ENCODE measurements around the gene ALDH1B1. TPM values are rescaled to one million over a fixed set of nuclear protein-coding genes. Genes with fewer than 3 reads are reported as not detected.

ALDH1B1 gene
- polyA plus RNA-seq, 3 donors from 2014 or later: 8.8 to 14.2 (median 10.9) TPM

GRCh38 chr9:38422555-38423260, 30.2 kb downstream of the ALDH1B1 start:
- DNase-seq: no peak
- Mint-ChIP-seq H3K4me3 (no peak overlapping the region), H3K36me3 (no peaks in the 10 kb centered on the region), H3K4me1 (peaks cover 0 to 3% of the 10 kb centered on the region in 2 donors), H3K9me3 (no peaks in the 10 kb centered on the region), H3K27ac (no peak overlapping the region), H3K27me3 (ENCODE audit: low read depth in 3 of 3) (peaks cover 8 to 24% (median 12%) of the 10 kb centered on the region in 3 donors)

DNA sequence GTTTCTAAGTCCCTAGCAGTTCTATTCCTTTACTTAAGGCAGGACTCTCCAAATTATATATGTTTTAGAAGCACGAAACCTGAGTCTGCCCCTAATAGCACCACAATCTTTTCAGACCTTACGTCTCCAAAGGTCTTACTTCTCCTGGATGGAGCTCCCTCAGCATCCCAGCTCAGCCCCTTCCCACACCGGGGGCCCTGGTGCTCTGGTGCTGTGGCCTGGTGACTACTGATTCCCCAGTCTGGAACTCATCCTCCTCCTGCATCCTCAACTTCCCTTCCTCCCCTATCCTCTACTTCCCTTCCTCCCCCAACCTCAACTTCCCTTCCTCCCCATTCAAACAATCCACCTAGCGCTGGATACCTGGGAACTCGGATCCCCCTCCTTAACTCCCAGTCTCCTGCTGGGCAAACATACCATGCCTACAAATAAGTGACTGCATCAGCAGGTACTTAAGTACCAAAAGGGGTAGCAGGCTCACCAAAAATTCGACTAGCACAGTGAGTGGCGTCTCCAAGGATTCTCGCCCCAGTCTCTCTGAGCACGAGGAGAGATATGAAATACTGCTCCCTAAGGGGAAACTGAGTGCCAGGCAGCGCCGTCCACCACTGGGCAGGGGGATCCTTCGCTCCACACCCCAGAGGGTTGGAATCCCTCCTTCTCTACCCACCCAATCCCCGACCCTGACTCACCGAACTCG, 30.9 kb downstream of the ALDH1B1 start:
- peaks cover 6 to 28% (median 15%) of the 10 kb centered on the region in 3 donors for H3K27me3 Mint-ChIP-seq (ENCODE audit: low read depth in 3 of 3)
- no peak overlapping the region for H3K27ac Mint-ChIP-seq
- no peaks in the 10 kb centered on the region for H3K36me3 Mint-ChIP-seq
- H3K4me3 Mint-ChIP-seq: peak overlapping the region in 1 of 5 donors; percentile 42
- H3K9me3 Mint-ChIP-seq: no peaks in the 10 kb centered on the region
- peaks cover 0 to 3% of the 10 kb centered on the region in 2 donors for H3K4me1 Mint-ChIP-seq
- no peak for DNase-seq

GRCh38 chr9:38423973-38424843, 31.7 kb downstream of the ALDH1B1 start, which contains the start of gene IGFBPL1:
IGFBPL1 (minus strand) TSS chr9:38424454; CDS start chr9:38424424, 30 bp downstream.
- Mint-ChIP-seq H3K27me3 (ENCODE audit: low read depth in 3 of 3) (peaks cover 4 to 28% (median 15%) of the 10 kb centered on the region in 3 donors), H3K4me3 (peak within 1 kb of the TSS in 4 of 5 donors; percentile 12 to 50 (median 42)), H3K36me3 (no peaks in the 10 kb centered on the region), H3K9me3 (no peaks in the 10 kb centered on the region), H3K4me1 (peaks cover 0 to 3% of the 10 kb centered on the region in 2 donors), H3K27ac (no peak within 1 kb of the TSS)
- DNase-seq: no peak

GRCh38 chr9:38424918-38425317, 32.4 kb downstream of the ALDH1B1 start:
- peaks cover 4 to 28% (median 15%) of the 10 kb centered on the region in 3 donors for H3K27me3 Mint-ChIP-seq (ENCODE audit: low read depth in 3 of 3)

GRCh38 chr9:38428062-38428461, 35.6 kb downstream of the ALDH1B1 start:
- H3K27ac Mint-ChIP-seq: no peak overlapping the region
- no peak overlapping the region for H3K4me3 Mint-ChIP-seq

More at GRCh38 chr9:38424918-38425317, 32.4 kb downstream of the ALDH1B1 start:
- peaks cover 0 to 3% of the 10 kb centered on the region in 2 donors for H3K4me1 Mint-ChIP-seq
- H3K9me3 Mint-ChIP-seq: no peaks in the 10 kb centered on the region
- no peak for DNase-seq
- H3K36me3 Mint-ChIP-seq: no peaks in the 10 kb centered on the region
- no peak overlapping the region for H3K27ac Mint-ChIP-seq
- peak overlapping the region in 3 of 5 donors; percentile 12 to 50 (median 43) for H3K4me3 Mint-ChIP-seq

DNA sequence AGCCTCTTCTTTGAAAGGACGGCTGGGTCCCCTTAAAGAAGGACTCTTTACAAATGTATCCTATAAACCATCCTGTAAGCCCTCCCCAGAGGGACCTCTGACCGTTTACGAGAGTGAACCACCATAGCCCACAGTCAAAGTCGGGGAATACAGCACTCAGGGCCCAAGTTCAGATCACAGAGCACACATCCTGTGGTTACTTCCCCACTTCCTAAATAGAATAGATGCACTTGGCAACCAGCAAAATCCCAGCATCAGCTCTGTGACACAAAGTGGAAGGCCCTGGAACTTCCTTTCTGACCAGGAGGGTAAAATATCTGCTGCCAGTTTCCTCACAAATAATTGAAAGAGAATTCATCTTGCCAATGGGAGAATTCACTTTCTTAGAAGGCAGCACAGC, 38.6 kb downstream of the ALDH1B1 start:
- H3K36me3 Mint-ChIP-seq: no peaks in the 10 kb centered on the region
- no peak for DNase-seq
- H3K9me3 Mint-ChIP-seq: no peaks in the 10 kb centered on the region
- H3K27me3 Mint-ChIP-seq (ENCODE audit: low read depth in 3 of 3): peaks cover 2 to 11% (median 9%) of the 10 kb centered on the region in 3 donors
- no peak overlapping the region for H3K27ac Mint-ChIP-seq
- H3K4me1 Mint-ChIP-seq: no peaks in the 10 kb centered on the region
- no peak overlapping the region for H3K4me3 Mint-ChIP-seq

More at GRCh38 chr9:38428062-38428461, 35.6 kb downstream of the ALDH1B1 start:
- H3K27me3 Mint-ChIP-seq (ENCODE audit: low read depth in 3 of 3): peaks cover 2 to 28% (median 11%) of the 10 kb centered on the region in 3 donors
- no peaks in the 10 kb centered on the region for H3K36me3 Mint-ChIP-seq
- no peaks in the 10 kb centered on the region for H3K9me3 Mint-ChIP-seq
- peaks cover 0 to 3% of the 10 kb centered on the region in 2 donors for H3K4me1 Mint-ChIP-seq
- no peak for DNase-seq

DNA sequence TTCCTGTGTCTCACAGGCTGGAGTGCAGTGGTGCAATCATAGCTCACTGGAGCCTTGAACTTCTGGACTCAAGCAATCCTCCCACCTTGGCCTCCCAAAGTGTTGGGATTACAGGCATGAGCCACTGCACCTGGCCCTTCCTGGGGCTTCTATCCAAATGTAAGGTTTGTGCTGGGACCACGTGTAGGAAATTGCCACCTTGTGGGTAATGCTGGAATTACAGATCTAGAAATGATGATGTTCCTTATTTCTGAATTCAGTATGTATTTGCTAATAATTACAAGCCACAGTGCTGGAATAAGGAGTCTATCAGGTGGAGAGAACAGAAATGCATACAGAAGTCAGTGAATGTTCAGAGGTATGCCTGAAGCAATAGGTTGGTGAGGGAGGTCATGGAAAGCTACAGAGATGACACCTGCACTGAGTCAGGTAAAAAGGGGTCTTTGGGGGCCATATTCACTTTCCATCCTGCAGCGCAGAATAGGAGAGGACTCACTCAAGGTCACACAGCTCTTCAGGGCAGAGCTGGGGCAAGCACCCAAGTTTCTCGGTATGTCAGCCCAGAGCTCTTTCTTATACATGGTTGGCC, 40.5 kb downstream of the ALDH1B1 start:
- peak in 1 of 3 donors; percentile 23 for DNase-seq
- Mint-ChIP-seq H3K4me1 (no peaks in the 10 kb centered on the region), H3K27ac (no peak overlapping the region), H3K4me3 (no peak overlapping the region), H3K27me3 (ENCODE audit: low read depth in 3 of 3) (peaks cover 4 to 11% (median 6%) of the 10 kb centered on the region in 3 donors), H3K9me3 (no peaks in the 10 kb centered on the region), H3K36me3 (no peaks in the 10 kb centered on the region)

- Mint-ChIP-seq H3K4me1 (no peaks in the 10 kb centered on the region), H3K27ac (no peak overlapping the region), H3K4me3 (no peak overlapping the region), H3K9me3 (no peaks in the 10 kb centered on the region), H3K27me3 (ENCODE audit: low read depth in 3 of 3) (peaks cover 5 to 11% (median 9%) of the 10 kb centered on the region in 3 donors), H3K36me3 (no peaks in the 10 kb centered on the region)
- no peak for DNase-seq
Observed at GRCh38 chr9:38434365-38434764, 41.9 kb downstream of the ALDH1B1 start.

- H3K4me3 Mint-ChIP-seq: no peak overlapping the region
- no peaks in the 10 kb centered on the region for H3K36me3 Mint-ChIP-seq
- no peaks in the 10 kb centered on the region for H3K9me3 Mint-ChIP-seq
- no peak overlapping the region for H3K27ac Mint-ChIP-seq
- DNase-seq: no peak
- H3K27me3 Mint-ChIP-seq (ENCODE audit: low read depth in 3 of 3): peaks cover 5 to 11% (median 10%) of the 10 kb centered on the region in 3 donors
- no peaks in the 10 kb centered on the region for H3K4me1 Mint-ChIP-seq
Observed at GRCh38 chr9:38434853-38435252, 42.4 kb downstream of the ALDH1B1 start.

GRCh38 chr9:38435521-38435920, 43.0 kb downstream of the ALDH1B1 start:
- Mint-ChIP-seq H3K4me1 (no peaks in the 10 kb centered on the region), H3K9me3 (no peaks in the 10 kb centered on the region), H3K4me3 (no peak overlapping the region), H3K36me3 (no peaks in the 10 kb centered on the region), H3K27ac (no peak overlapping the region), H3K27me3 (ENCODE audit: low read depth in 3 of 3) (peaks cover 5 to 14% (median 11%) of the 10 kb centered on the region in 3 donors)
- DNase-seq: no peak

DNA sequence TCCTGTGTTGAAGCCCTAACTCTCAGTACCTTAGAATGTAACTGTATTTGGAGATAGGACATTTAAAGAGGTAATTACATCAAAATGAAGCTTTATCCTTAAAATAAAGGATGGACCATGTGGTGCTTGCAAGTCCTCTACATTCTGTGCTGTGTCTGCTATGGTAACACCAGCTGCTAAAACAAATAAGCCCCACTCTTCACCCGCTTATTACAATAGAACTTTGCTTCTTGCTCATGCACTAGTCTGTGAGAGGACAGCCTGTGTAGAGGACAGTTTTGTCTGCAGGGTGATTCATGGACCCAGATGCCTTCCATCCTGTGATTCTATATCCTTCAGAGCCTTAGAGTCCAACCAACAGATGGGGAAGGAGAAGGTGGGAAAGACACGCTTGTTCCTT, 44.2 kb downstream of the ALDH1B1 start:
- Mint-ChIP-seq H3K36me3 (no peaks in the 10 kb centered on the region), H3K4me3 (no peak overlapping the region), H3K4me1 (no peaks in the 10 kb centered on the region), H3K27ac (no peak overlapping the region), H3K9me3 (no peaks in the 10 kb centered on the region), H3K27me3 (ENCODE audit: low read depth in 3 of 3) (peaks cover 5 to 14% (median 12%) of the 10 kb centered on the region in 3 donors)
- no peak for DNase-seq

GRCh38 chr9:38437193-38437823, 44.8 kb downstream of the ALDH1B1 start:
- H3K27ac Mint-ChIP-seq: no peak overlapping the region
- no peaks in the 10 kb centered on the region for H3K36me3 Mint-ChIP-seq
- H3K4me1 Mint-ChIP-seq: no peaks in the 10 kb centered on the region
- no peak overlapping the region for H3K4me3 Mint-ChIP-seq
- peaks cover 5 to 14% (median 12%) of the 10 kb centered on the region in 3 donors for H3K27me3 Mint-ChIP-seq (ENCODE audit: low read depth in 3 of 3)
- no peak for DNase-seq
- no peaks in the 10 kb centered on the region for H3K9me3 Mint-ChIP-seq
